HG03064 (cell line): ENCODE data around the gene OR5C1.
"Not testable (repeated sequence)": the region's sequence is repeated elsewhere in the genome, so short reads cannot be mapped to it uniquely, and the experiment has no call there.

Experiments
- ATAC-seq: cut with Tn5 transposase; IDR thresholded peaks from one replicate; pipeline ENCODE4 v1.9.1; 2021; ENCODE audit warnings: low read depth; ENCODE audit not compliant: unreplicated experiment

Gene OR5C1

GRCh38 chr9:122788831-122789230 lies at the start of gene OR5C1:
OR5C1 (plus strand) TSS chr9:122788933; CDS start chr9:122788933, 0 bp downstream.
- no peak for ATAC-seq

DNA sequence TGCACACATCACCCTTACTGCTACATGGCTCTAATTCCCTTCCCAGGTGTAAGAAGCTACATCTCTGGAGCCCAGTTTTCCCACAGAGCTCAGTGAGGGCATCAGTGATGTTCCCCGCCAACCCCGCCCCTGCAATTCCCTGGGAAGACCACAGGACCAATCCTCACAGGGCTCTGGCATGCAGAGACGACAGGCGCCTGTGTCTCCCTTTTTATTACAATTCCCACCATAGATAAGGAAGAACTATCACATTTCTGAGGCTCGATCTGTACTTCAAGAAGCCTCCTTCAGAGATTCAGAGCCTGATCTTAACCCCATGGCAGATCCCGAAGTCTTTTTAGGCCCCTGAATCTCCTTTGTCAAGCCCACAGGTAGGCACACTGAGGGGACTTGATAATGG lies 46.7 kb upstream of the OR5C1 start, which contains the start of gene OR1L6:
TSS of gene OR1L6 (plus strand) at position 301 of the 400 bp plus-strand sequence. CDS start 7,545 bp downstream, outside the sequence.
- ATAC-seq, result no peak

DNA sequence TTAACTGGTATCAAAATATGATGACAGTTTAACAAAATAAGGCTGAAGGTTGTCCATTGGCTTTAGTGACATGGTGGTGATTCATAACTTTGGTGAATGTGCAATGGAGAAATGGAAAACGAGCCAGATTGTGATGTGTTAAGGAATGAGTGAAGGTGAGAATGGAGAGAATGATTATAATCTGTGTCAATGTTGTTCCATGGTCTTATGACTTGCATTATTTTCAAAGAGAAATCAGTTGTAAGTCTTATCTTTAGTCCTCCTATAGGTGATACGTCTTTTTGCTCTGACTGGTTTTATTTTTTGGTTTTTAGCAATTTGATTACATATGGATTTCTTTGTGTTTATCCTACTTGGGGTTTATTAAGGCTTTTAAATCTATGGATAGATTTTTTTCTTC lies 33.9 kb upstream of the OR5C1 start:
- ATAC-seq, result no peak

DNA sequence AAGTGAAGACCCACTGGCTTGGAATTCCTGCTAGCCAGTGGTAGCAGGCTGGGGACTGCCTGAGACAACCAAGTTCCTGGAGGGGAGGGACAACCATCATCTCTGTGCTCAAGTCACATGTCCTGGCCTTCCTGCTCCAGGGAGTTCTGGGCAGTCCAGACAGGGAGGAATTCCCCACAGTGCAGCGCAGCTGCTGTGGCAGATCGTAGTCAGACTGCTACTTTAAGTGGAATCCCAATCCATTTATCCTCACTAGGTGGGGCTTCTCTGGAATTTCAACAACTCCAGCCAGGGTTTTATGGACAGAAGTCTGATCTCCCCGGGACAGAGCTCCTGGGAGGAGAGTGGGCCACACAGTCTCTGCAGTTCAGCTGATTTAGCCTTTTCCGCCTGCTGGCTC lies 20.9 kb upstream of the OR5C1 start:
- no peak for ATAC-seq

- no peak for ATAC-seq
Observed at GRCh38 chr9:122777052-122777451, 11.7 kb upstream of the OR5C1 start.

DNA sequence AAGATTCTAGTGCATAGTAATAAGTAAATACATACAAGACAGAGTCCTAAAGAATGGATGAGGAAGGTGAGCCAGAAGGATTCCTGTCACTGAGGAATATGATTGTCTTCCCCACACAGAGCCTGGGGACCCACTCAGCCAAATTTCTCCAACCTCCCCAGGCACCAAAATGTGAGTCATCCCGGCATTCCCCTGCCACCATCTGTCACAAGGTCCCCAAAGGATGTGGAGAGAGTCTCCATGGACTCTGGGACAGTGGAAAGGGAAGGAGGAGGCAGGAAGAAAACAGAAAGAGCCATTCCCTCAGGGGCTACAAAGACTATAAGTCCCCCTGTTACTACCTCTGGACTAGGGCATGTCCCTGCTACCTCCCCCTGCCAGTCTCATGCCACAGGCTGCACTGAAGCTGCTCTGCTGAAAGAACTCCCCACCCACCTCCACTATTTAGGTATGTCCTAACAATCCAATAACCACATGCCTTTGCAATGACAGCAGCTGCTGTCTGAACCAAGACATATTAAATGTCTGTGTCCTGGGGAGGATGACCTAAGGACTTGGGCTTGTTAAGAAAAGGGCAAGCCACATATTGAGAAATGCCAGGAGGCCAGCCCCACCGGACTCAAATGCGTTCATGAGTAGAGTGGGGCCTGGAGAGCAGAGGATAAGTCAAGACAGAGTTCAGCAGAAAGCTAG lies 10.7 kb upstream of the OR5C1 start:
- no peak for ATAC-seq

DNA sequence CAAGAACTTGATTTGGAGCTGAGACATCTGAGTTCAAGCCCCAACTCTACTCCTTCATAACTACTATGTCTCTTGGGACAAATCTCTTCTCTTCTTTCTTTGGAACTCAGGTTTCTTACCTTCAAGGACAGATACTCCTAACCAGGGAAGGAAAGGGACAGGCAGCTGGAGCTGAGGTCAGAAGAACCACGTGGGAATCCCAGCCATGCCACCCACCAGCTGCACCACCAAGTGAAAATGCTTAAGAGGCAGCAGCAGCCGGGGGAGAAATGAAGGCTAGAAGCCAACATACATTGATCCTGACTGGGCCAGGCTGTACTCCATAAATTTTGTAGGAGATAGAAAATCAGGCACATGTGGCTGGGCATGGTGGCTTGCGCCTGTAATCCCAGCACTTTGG lies 9.6 kb upstream of the OR5C1 start:
- no peak for ATAC-seq

GRCh38 chr9:122780026-122780425 lies 8.7 kb upstream of the OR5C1 start:
- no peak for ATAC-seq

GRCh38 chr9:122781671-122782070 lies 7.1 kb upstream of the OR5C1 start:
- ATAC-seq, result no peak

- ATAC-seq, result no peak
Observed at GRCh38 chr9:122785269-122785668, 3.5 kb upstream of the OR5C1 start.

- no peak for ATAC-seq
Observed at GRCh38 chr9:122786338-122786737, 2.4 kb upstream of the OR5C1 start.

DNA sequence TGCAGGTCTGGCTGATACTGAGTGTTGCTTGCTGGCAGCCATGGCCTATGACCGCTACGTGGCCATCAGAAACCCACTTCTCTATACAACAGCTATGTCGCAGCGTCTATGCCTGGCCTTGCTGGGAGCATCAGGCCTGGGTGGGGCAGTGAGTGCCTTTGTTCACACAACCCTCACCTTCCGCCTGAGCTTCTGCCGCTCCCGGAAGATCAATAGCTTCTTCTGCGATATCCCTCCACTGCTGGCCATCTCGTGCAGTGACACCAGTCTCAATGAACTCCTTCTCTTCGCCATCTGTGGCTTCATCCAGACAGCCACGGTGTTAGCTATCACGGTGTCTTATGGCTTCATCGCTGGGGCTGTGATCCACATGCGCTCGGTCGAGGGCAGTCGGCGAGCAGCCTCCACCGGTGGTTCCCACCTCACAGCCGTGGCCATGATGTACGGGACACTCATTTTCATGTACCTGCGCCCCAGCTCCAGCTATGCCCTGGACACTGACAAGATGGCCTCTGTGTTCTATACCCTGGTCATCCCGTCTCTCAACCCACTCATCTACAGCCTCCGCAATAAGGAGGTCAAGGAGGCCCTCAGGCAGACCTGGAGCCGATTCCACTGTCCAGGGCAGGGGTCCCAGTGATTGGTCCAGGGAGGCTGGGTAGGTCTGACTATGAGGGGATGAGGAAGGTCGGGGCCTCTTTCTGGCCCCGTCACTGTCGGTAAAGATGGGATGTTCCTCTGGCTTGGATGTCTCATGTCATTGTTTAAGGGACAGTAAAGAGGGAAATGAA lies 718 bp downstream of the OR5C1 start:
- no peak for ATAC-seq

- ATAC-seq, result no peak
Observed at GRCh38 chr9:122791872-122792669, 3.3 kb downstream of the OR5C1 start.

GRCh38 chr9:122797316-122798063 lies 8.8 kb downstream of the OR5C1 start:
- ATAC-seq, result no peak

DNA sequence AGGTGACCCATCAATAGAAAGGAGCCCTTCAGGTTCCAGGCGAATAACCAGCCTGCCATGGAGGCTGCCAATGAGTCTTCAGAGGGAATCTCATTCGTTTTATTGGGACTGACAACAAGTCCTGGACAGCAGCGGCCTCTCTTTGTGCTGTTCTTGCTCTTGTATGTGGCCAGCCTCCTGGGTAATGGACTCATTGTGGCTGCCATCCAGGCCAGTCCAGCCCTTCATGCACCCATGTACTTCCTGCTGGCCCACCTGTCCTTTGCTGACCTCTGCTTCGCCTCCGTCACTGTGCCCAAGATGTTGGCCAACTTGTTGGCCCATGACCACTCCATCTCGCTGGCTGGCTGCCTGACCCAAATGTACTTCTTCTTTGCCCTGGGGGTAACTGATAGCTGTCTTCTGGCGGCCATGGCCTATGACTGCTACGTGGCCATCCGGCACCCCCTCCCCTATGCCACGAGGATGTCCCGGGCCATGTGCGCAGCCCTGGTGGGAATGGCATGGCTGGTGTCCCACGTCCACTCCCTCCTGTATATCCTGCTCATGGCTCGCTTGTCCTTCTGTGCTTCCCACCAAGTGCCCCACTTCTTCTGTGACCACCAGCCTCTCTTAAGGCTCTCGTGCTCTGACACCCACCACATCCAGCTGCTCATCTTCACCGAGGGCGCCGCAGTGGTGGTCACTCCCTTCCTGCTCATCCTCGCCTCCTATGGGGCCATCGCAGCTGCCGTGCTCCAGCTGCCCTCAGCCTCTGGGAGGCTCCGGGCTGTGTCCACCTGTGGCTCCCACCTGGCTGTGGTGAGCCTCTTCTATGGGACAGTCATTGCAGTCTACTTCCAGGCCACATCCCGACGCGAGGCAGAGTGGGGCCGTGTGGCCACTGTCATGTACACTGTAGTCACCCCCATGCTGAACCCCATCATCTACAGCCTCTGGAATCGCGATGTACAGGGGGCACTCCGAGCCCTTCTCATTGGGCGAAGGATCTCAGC lies 11.6 kb downstream of the OR5C1 start, which contains the start of gene OR1K1:
TSS of gene OR1K1 (plus strand) at position 58 of the 995 bp plus-strand sequence. CDS start at position 58, 0 bp downstream.
- no peak for ATAC-seq

GRCh38 chr9:122806661-122807060 lies 17.9 kb downstream of the OR5C1 start:
- ATAC-seq, result no peak

DNA sequence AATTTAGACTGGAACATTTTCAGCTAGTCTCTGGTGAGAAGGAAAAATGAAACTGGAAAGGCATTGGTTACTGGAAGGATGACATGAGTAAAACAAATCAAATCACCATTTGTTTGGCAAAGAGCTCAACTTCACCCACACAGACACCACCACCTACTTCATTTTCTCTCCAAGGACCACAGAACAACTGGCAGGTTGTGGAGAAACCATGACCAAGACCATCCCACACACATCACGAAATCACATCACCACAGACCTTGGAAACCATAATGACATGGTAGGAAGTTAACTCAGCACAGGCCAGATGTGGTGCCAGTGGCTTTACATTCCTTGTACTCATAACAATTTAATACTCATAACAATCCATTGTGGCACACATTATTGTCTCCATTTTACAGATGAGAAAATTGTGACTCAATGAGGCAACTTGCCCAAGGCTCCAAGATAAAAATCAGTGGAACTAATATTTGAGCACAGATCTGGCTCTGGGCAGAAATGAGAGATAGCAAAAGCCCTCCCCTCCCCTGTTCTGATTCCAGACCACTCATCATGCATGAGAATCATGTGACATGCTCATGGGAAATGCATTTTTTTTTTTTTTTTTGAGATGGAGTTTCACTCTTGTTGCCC lies 18.7 kb downstream of the OR5C1 start:
- ATAC-seq, result no peak

- no peak for ATAC-seq
Observed at GRCh38 chr9:122808141-122808540, 19.4 kb downstream of the OR5C1 start.

DNA sequence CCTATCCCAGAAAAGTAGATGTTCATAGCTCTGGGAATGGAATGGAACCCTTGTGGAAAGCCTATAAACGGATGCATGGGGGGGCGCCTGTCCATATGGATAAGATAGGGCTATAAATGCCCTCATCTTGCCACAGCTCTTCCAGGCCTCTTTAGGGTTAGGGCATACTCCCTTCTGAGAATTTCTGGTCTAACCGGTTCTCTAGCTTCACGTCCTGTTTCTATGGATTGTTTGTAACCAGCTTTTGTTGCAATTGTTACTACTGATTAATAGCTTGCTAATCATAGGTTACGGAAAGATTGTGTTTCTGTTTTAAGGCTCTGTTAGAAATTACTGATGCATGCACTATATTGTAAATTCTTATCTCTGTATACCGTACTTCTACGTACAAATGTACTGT lies 20.5 kb downstream of the OR5C1 start:
- not testable (repeated sequence) for ATAC-seq
